K562 (cell line): ENCODE results near the gene TAGLN3. TPM values are rescaled to one million over a fixed set of nuclear protein-coding genes. Genes with fewer than 3 reads are reported as not detected.

Source experiments
- ATAC-seq: fragments of 200-7000 bp; cut with Tn5 transposase; 3 replicates; pipeline ENCODE4 v1.9.1; 2020; ENCODE audit warnings: moderate library complexity
- BruUV-seq: library from RNA; stranded (reverse); fragments of 400-500 nt; replicated peaks from 2 replicates; lab custom pipeline; 2021; lab: Mats Ljungman, UMichigan
- CTCF ChIA-PET: fragments of 300-600 bp; formaldehyde crosslinking; extraction: SDS; loops from one replicate; lab custom pipeline; 2021; ENCODE audit warnings: low intra/inter-chr PET ratio; lab: Yijun Ruan, JAX
- POLR2A ChIA-PET: fragments of 300-600, 350-650 bp; sonication (Branson Sonifier 250); formaldehyde crosslinking; extraction: SDS; loops from one replicate; lab custom pipeline; 2021; ENCODE audit warnings: antibody characterized with exemption, inconsistent platforms; lab: Yijun Ruan, JAX
- DNase-seq, 4 experiments: peaks; one replicate each; pipeline versions ENCODE4 v3.0.0 to v3.0.0-alpha.2; 2011 to 2018; ENCODE audit warnings: low spot score in 3 of 4, mixed read lengths in 3 of 4; ENCODE audit errors: extremely low read depth in 1 of 4
- FAIRE-seq: peaks from 2 replicates; lab custom pipeline; 2011; peaks lifted over from hg19 to GRCh38; lab: Jason Lieb, UNC
- H2AFZ ChIP-seq: 2 replicates; pipeline ENCODE4 v1.6.0; 2011; ENCODE audit warnings: low read depth, low read length, control low read depth, inconsistent platforms
- H3K27ac ChIP-seq: fragments of 200-600 bp; 3 replicates; pipeline ENCODE4 v1.8.0; 2011; ENCODE audit warnings: low read depth, mild to moderate bottlenecking, control low read depth, inconsistent platforms, low read length, moderate library complexity, mixed read lengths; ENCODE audit errors: extremely low read depth
- H3K27me3 ChIP-seq, 2 experiments: fragments of 300-600 bp in 1 of 2; 2 replicates in 1 of 2; 3 replicates in 1 of 2; pipeline versions ENCODE4 v1.6.0 to v1.8.0; 2011; ENCODE audit warnings: inconsistent platforms in 2 of 2, low read length in 2 of 2, mild to moderate bottlenecking in 1 of 2, mixed read lengths in 1 of 2, moderate library complexity in 1 of 2; ENCODE audit not compliant: control insufficient read depth in 2 of 2, insufficient read depth in 2 of 2
- H3K36me3 ChIP-seq: fragments of 300-600 bp; 3 replicates; pipeline ENCODE4 v1.8.0; 2011; ENCODE audit warnings: mild to moderate bottlenecking, low read length, inconsistent platforms; ENCODE audit not compliant: control insufficient read depth, insufficient read depth
- H3K4me1 ChIP-seq, 2 experiments: fragments of 200-600 bp in 1 of 2; replicated peaks in 1 of 2; 2 replicates in 1 of 2; 3 replicates in 1 of 2; pipeline versions ENCODE4 v1.5.1 to v1.8.0; 2011; ENCODE audit warnings: inconsistent platforms in 2 of 2, low read length in 2 of 2, mild to moderate bottlenecking in 1 of 2, mixed read lengths in 1 of 2, moderate library complexity in 1 of 2; ENCODE audit not compliant: control insufficient read depth in 2 of 2, insufficient read depth in 2 of 2
- H3K4me2 ChIP-seq: 2 replicates; pipeline ENCODE4 v1.6.1; 2011; ENCODE audit warnings: low read length, control low read depth, inconsistent platforms, mixed read lengths; ENCODE audit not compliant: insufficient read depth
- H3K4me3 ChIP-seq: fragments of 200-600 bp; sonication (generic), shearing (Covaris generic); 2 replicates; pipeline ENCODE4 v1.5.1; 2016; ENCODE audit warnings: control low read depth, inconsistent platforms
- H3K79me2 ChIP-seq: fragments of 200-600 bp; 3 replicates; pipeline ENCODE4 v1.8.0; 2011; ENCODE audit warnings: low read length, inconsistent platforms; ENCODE audit not compliant: control insufficient read depth, insufficient read depth
- H3K9ac ChIP-seq, 2 experiments: 2 replicates each; pipeline versions ENCODE4 v1.6.0 to v1.6.1; 2011; ENCODE audit warnings: low read depth in 2 of 2, low read length in 2 of 2, control low read depth in 1 of 2, inconsistent platforms in 1 of 2, mild to moderate bottlenecking in 1 of 2, mixed read lengths in 1 of 2; ENCODE audit not compliant: insufficient read depth in 1 of 2
- H3K9me1 ChIP-seq: one replicate; pipeline ENCODE4 v1.6.0; 2011; ENCODE audit warnings: inconsistent platforms, mild to moderate bottlenecking, low read length, moderate library complexity; ENCODE audit not compliant: control insufficient read depth, insufficient read depth
- H3K9me3 ChIP-seq: replicated peaks from 2 replicates; pipeline ENCODE4 v1.5.1; 2011; ENCODE audit warnings: low read depth, low read length, inconsistent platforms; ENCODE audit not compliant: control insufficient read depth, insufficient read depth
- H4K20me1 ChIP-seq: replicated peaks from 2 replicates; pipeline ENCODE4 v1.6.1; 2011; ENCODE audit warnings: low read length, inconsistent platforms, mixed read lengths; ENCODE audit not compliant: control insufficient read depth, insufficient read depth
- ATF1 ChIP-seq, 2 experiments: fragments of 450-650 bp in 1 of 2; IDR thresholded peaks; 2 replicates each; pipeline ENCODE4 v1.6.1; 2016; ENCODE audit warnings: missing compliant biosample characterization in 1 of 2, missing genetic modification characterization in 1 of 2
- BDP1 ChIP-seq: IDR thresholded peaks from 3 replicates; pipeline ENCODE4 v1.6.1; 2011; ENCODE audit not compliant: insufficient read length, insufficient read depth
- BRD9 ChIP-seq: fragments of 450-650 bp; IDR thresholded peaks from 2 replicates; pipeline ENCODE4 v1.6.1; 2018; ENCODE audit warnings: low read depth; ENCODE audit not compliant: partially characterized antibody
- KDM4B ChIP-seq, 2 experiments: fragments of 450-650 bp in 1 of 2; sonication (generic) in 1 of 2; IDR thresholded peaks; 2 replicates each; pipeline ENCODE4 v1.6.1; 2016 to 2017; ENCODE audit warnings: borderline replicate concordance in 2 of 2, antibody characterized with exemption in 1 of 2, low read depth in 1 of 2, mild to moderate bottlenecking in 1 of 2
- NELFE ChIP-seq: IDR thresholded peaks from 2 replicates; pipeline ENCODE4 v1.6.1; 2011; ENCODE audit warnings: mild to moderate bottlenecking; ENCODE audit not compliant: insufficient read depth, insufficient read length
- RBM14 ChIP-seq: fragments of 200-400 bp; formaldehyde crosslinking; IDR thresholded peaks from 2 replicates; pipeline ENCODE4 v1.6.1; 2018; ENCODE audit warnings: low read depth, mild to moderate bottlenecking, low read length, moderate library complexity, borderline replicate concordance; ENCODE audit not compliant: insufficient read depth
- ZNF589 ChIP-seq: fragments of 200-800 bp; sonication (Bioruptor generic); IDR thresholded peaks from 2 replicates; pipeline ENCODE4 v1.6.1; 2016; ENCODE audit warnings: low read depth, missing genetic modification characterization, missing compliant biosample characterization
- WGBS: fragments of 100-300 bp; shearing (Covaris generic); methylation state at CpG from one replicate; pipeline ENCODE4 v1.1.6; 2016; ENCODE audit warnings: low coverage, mixed read lengths; ENCODE audit not compliant: insufficient coverage; ENCODE audit errors: missing lambda C conversion rate; 5-methylcytosine and 5-hydroxymethylcytosine counted together
- in situ Hi-C: fragments of 300-500 bp; cut with MboI; formaldehyde crosslinking; loops from 4 replicates; pipeline ENCODE4 v1.15.0; 2018; ENCODE audit warnings: inconsistent platforms, mixed read lengths
- intact Hi-C: fragments of 100-400 bp; cut with micrococcal nuclease; formaldehyde crosslinking; loops from 2 replicates; pipeline ENCODE4 v1.14.2; 2022
- polyA plus RNA-seq, 8 experiments: library from polyadenylated mRNA; depleted of rRNA in 4 of 8; stranded (reverse) in 5 of 8; unstranded in 3 of 8; fragments of >200 nt; fragmentation: Nextera tagmentation in 2 of 8; fragmentation: Illumina TruSeq in 1 of 8; extraction: Ambion mirVana in 2 of 8; extraction: Trizol in 1 of 8; gene quantifications; 2 replicates each; pipeline versions ENCODE4 v1.2.1 to v1.2.3, GENCODE V29; 2011 to 2014; ENCODE audit warnings: inconsistent platforms in 1 of 8, missing spikeins in 1 of 8
- total RNA-seq, 7 experiments: library from RNA; depleted of rRNA in 6 of 7; stranded (reverse); fragments of >200 nt in 6 of 7; fragmentation: Illumina TruSeq in 2 of 7; extraction: Trizol in 2 of 7; gene quantifications; 2 replicates each; pipeline versions ENCODE4 v1.2.1 to v1.2.3, GENCODE V29; 2011 to 2021; ENCODE audit warnings: low replicate concordance in 1 of 7

The TAGLN3 gene
- total and polyA plus RNA-seq, 9 of the 15 experiments (the other 6 are each of a cell fraction or from before 2014, with no cell fraction given): 0.06 TPM; not detected in 7

DNA sequence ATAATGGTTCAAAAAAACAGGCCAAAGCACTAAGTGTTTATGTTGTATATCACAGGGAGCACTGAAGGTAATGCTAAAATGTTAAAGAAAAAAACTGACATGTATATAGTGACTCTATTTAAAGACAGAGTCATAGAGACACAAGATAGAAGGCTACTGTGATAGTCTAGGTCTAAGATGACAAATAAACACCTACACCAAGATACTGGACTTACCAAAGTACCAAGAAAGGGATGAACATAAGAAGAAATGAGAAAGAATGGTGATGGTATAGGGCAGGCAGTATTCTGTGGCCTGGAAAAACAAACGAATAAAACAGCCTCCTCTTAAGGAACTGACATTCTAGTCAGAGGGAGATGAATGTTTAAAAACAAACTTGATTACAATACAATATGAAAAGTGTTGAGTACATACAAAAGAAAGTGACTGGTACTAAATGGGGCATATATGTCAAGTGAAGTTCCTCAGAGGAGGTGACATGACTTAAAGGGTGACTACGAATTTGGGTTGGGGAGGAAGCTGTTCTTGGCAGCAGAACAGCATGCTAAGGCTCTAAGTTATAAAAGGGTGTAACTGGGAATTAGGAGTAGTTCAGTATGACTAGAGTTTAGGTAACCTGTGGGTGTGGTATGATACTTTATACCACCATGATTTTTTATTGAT, 14.0 kb upstream of the TAGLN3 start (continued):
- TF ChIP-seq BDP1 (no peak), ZNF589 (CRISPR knock-in tag) (no peak), KDM4B (IDR thresholded peaks at IDR 0.05; ENCODE audit: borderline replicate concordance in 2 of 2, low read depth in 1 of 2) (no peak), NELFE (no peak)

GRCh38 chr3:111986800-111987199, 11.9 kb upstream of the TAGLN3 start:
- CTCF ChIA-PET: no interaction called here
- Histone ChIP-seq H3K4me1 (no peaks in the 10 kb centered on the region), H3K4me3 (no peak overlapping the region), H3K36me3 (peaks cover 31% of the 10 kb centered on the region), H3K4me2 (no peak overlapping the region), H3K9ac (no peak overlapping the region), H3K79me2 (0 out of 3 replicates have a peak, but pooled peaks cover 2% of the 10 kb centered on the region), H3K9me3 (no peaks in the 10 kb centered on the region), H3K27me3 (no peaks in the 10 kb centered on the region), H3K9me1 (no peaks in the 10 kb centered on the region), H4K20me1 (no peaks in the 10 kb centered on the region), H3K27ac (no peak overlapping the region), H2AFZ (no peak overlapping the region)
- no peak for DNase-seq
- in situ Hi-C loops: no loop called here
- no peak for ATAC-seq
- intact Hi-C loops: no loop called here
- no peak for TF ChIP-seq BRD9
- no peak for TF ChIP-seq RBM14
- TF ChIP-seq ATF1 (CRISPR knock-in tag; IDR thresholded peaks at IDR 0.05): no peak
- no peak for TF ChIP-seq ATF1 (tag; IDR thresholded peaks at IDR 0.05)
- POLR2A ChIA-PET: no interaction called here
- 91% methylated on average over 3 of the region's 3 CpGs for WGBS
- no TSS peak for BruUV-seq
- no peak for FAIRE-seq
